SK-N-SH (cell line): ENCODE data around the gene SYNDIG1L.

Experiments
- CHD2 ChIP-seq: fragments of 150-350 bp; IDR thresholded peaks from 2 replicates; pipeline ENCODE4 v1.6.1; 2018; ENCODE audit warnings: low read length; ENCODE audit not compliant: partially characterized antibody
- GABPA ChIP-seq: IDR thresholded peaks from 2 replicates; pipeline ENCODE4 v1.4.0; 2012; ENCODE audit warnings: low read depth, mild to moderate bottlenecking
- RAD21 ChIP-seq: IDR thresholded peaks from 2 replicates; pipeline ENCODE4 v1.6.1; 2012; ENCODE audit warnings: mild to moderate bottlenecking, low read length
- SMC3 ChIP-seq: IDR thresholded peaks from 2 replicates; pipeline ENCODE4 v1.6.1; 2012; ENCODE audit warnings: low read depth, low read length, improper control_type of control experiment
- TF ChIP-seq, protein P1 (sequence below): fragments of 200-600 bp; sonication (generic); IDR thresholded peaks from 2 replicates; pipeline ENCODE4 v1.6.1; 2017; ENCODE audit warnings: antibody characterized with exemption, mild to moderate bottlenecking, moderate library complexity
- TF ChIP-seq, protein P2 (sequence below): IDR thresholded peaks from 2 replicates; pipeline ENCODE4 v1.4.0; 2012; ENCODE audit warnings: low read depth

DNA sequence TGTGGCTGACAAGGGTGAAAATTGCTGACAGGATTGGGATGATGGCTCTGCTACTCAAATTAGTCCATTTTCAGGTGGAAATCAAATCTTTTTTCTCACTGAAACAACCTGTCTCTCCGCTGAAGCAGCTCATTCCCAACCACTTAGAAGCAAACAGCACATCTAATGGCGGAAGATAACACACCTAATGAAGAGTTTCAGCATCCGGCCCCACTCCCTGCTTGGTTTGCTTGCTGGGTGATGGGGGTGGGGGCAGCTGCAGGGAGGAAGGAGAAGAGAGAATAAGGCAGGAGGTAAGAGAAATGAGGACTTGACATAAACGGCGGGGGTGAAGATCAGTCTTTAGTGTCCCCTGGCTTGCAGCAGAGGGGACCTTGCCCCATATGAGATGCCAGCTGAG lies 4.0 kb downstream of the SYNDIG1L start:
- TF ChIP-seq CHD2 (no peak), GABPA (no peak), SMC3 (no peak), RAD21 (no peak)
- TF ChIP-seq, protein P1, sequence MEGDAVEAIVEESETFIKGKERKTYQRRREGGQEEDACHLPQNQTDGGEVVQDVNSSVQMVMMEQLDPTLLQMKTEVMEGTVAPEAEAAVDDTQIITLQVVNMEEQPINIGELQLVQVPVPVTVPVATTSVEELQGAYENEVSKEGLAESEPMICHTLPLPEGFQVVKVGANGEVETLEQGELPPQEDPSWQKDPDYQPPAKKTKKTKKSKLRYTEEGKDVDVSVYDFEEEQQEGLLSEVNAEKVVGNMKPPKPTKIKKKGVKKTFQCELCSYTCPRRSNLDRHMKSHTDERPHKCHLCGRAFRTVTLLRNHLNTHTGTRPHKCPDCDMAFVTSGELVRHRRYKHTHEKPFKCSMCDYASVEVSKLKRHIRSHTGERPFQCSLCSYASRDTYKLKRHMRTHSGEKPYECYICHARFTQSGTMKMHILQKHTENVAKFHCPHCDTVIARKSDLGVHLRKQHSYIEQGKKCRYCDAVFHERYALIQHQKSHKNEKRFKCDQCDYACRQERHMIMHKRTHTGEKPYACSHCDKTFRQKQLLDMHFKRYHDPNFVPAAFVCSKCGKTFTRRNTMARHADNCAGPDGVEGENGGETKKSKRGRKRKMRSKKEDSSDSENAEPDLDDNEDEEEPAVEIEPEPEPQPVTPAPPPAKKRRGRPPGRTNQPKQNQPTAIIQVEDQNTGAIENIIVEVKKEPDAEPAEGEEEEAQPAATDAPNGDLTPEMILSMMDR: no peak
- TF ChIP-seq, protein P2, sequence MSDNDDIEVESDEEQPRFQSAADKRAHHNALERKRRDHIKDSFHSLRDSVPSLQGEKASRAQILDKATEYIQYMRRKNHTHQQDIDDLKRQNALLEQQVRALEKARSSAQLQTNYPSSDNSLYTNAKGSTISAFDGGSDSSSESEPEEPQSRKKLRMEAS: no peak
